HFF-Myc (cell line): ENCODE data around the gene ZNF319.

Experiments
- DNase-seq: peaks from one replicate; pipeline ENCODE4 v3.0.0-alpha.2; 2011; ENCODE audit warnings: low read depth; ENCODE audit errors: extremely low read depth
- H3K4me3 ChIP-seq: replicated peaks from 2 replicates; pipeline ENCODE4 v1.5.1; 2011; ENCODE audit warnings: low read depth, mild to moderate bottlenecking, control low read depth, low read length
- TF ChIP-seq, protein P1 (sequence below): IDR thresholded peaks from 2 replicates; pipeline ENCODE4 v1.5.1; 2012; ENCODE audit warnings: mild to moderate bottlenecking, low read depth, low read length, control low read depth; ENCODE audit errors: missing control alignments

Gene ZNF319

GRCh38 chr16:58030136-58030840 lies 29.8 kb upstream of the ZNF319 start:
- TF ChIP-seq, protein P1, sequence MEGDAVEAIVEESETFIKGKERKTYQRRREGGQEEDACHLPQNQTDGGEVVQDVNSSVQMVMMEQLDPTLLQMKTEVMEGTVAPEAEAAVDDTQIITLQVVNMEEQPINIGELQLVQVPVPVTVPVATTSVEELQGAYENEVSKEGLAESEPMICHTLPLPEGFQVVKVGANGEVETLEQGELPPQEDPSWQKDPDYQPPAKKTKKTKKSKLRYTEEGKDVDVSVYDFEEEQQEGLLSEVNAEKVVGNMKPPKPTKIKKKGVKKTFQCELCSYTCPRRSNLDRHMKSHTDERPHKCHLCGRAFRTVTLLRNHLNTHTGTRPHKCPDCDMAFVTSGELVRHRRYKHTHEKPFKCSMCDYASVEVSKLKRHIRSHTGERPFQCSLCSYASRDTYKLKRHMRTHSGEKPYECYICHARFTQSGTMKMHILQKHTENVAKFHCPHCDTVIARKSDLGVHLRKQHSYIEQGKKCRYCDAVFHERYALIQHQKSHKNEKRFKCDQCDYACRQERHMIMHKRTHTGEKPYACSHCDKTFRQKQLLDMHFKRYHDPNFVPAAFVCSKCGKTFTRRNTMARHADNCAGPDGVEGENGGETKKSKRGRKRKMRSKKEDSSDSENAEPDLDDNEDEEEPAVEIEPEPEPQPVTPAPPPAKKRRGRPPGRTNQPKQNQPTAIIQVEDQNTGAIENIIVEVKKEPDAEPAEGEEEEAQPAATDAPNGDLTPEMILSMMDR, result no peak
- no peak overlapping the region for H3K4me3 ChIP-seq
- DNase-seq, result no peak

DNA sequence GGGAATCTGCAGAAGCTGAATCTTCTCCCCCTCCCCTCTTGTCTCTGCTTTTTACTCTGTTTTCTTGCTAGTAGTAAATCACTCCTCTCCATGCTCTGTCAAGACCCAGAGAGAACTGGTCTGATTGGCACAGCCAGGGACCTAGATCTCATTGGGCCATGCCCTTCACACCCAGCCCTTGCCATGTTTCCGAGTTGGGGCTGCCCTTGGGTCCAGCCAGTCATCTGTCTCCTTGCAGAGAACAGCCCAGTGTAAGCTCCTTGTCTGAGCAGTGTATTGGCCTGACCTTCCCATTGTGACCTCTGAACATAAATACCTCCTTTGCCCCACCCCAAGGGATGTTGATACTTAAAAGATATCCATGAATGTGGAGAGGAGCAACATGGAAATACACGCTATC lies 28.9 kb upstream of the ZNF319 start:
- no peak overlapping the region for H3K4me3 ChIP-seq
- TF ChIP-seq, protein P1, result no peak

GRCh38 chr16:58028541-58029070 lies 28.1 kb upstream of the ZNF319 start:
- no peak overlapping the region for H3K4me3 ChIP-seq
- DNase-seq, result no peak
- TF ChIP-seq, protein P1, result no peak

More for the DNA sequence above, 28.9 kb upstream of the ZNF319 start:
- no peak for DNase-seq

GRCh38 chr16:58027916-58028455 lies 27.5 kb upstream of the ZNF319 start:
- TF ChIP-seq, protein P1, result no peak
- no peak overlapping the region for H3K4me3 ChIP-seq
- no peak for DNase-seq

DNA sequence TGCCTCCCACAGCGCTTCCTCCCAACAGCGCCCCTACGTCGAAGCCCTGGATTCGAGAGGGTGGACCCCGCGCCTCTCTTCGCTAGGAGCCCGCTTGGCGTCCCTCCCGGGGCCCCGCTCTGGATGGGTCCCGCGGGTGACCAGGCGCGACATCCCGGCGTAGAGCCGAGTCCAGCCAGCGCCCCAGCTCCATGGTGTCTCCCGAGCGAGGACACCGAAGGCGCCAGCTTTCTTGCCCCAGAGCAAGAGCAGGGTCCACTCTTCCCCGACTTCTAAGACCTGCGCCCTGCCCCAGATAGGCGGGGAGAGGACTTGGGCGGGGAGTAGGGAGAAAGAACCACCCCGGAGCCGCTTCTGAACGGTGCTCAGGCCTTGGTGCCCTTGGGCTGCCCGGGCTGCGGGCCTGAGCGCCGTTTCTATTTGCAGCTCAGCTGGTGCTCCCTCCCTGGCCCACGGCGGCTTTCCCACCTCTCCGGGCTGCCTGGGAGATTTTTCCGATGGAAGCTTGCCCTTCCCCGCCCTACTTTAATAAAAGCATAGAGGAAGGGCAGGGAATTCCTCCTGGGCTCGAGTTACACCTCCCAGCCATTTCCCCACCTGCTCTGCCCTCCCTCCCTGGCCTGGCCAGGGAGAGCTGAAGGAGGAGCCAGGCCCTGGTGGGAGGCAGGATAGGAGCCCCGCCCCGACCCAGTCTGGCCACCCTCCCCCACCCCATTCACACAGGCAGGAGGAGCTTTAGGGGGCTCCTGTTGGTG lies 26.9 kb upstream of the ZNF319 start:
- TF ChIP-seq, protein P1, result no peak
- no peak for DNase-seq
- no peak overlapping the region for H3K4me3 ChIP-seq

DNA sequence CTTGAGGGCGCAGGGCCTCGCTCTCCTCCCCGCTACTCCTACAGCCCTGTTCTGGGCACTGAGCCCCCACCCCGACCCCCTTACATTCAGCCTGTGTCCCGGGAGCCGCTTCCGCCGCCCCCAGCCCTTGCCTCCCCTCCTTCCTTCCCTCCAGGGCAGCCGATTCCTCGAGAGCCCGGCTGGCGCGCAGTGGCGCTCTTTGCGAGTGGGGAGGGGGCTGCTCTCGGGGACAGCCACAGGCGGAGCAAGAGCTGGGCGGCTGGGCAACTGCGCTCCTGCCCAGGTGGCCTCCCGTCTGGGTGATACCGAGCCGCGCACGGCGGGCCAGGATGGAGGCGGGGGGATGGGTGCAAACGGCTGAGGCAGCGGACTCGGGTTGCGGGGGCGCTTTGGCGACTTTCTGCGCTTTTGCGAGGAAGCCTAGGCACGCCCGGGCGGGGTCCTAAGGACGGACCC lies 26.3 kb upstream of the ZNF319 start:
- no peak for DNase-seq
- TF ChIP-seq, protein P1, result no peak
- peak overlapping the region; percentile 42; the same call in 1 of the 2 replicates for H3K4me3 ChIP-seq
